HG02571 (cell line): ENCODE data around the gene FUT9.

Source experiments
- ATAC-seq: cut with Tn5 transposase; IDR thresholded peaks from one replicate; pipeline ENCODE4 v1.9.1; 2021; ENCODE audit warnings: mild to moderate bottlenecking, moderate library complexity; ENCODE audit not compliant: unreplicated experiment

The FUT9 gene

DNA sequence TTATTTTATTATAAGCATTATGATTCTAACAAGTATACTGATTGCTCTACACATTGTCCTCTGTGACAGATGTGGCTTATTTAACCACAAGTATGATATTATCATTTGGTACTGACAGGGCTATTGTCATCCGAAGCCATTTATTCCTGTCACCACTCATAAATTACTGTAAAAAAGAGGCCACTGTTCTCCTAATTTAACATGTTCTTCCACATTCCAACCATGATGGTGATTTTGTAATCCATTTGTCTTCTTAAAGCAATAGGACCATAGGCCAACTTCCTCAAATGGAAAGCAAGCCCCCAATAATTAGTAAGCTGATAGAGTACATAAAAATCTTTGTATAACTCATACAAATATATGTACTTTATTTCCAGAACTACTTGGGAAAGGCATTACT, 50.6 kb downstream of the FUT9 start:
- no peak for ATAC-seq

DNA sequence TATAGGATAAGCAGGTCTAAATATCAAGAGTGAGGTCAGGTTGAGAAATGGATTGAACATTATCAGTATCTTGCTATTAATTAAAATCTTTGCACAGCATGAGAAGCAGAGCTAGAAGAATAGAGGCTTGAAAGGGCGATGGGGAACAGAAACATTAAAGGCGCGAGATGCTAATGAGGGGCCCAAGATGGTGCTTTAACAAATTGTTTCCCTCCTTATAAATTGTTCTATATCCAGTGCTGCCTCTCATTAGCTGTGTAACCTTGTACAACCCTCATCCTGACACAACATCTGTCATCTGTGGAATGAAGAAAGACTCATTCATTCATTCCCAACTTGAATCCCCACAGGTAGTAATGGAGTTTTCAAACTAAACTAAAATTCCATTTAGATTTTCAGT, 57.8 kb downstream of the FUT9 start:
- no peak for ATAC-seq

DNA sequence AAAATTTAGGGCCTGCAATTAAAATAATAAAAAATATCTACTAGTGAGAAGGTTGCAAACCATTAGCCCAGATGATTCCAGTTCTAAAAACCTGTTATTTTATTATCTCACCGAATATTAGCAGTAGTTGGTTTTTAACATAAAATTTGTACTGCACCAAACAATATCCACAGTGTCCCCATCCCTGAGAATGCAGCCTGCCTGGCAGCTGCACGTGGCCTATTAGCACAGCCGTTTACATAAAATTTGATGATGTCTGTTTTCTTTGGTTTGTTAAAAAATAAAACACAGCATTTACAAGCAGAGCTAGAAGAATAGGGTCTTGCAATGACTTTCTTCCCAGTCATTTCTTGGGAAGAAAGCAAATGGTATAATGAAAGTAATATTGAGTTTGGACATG, 58.2 kb downstream of the FUT9 start:
- ATAC-seq, result no peak

DNA sequence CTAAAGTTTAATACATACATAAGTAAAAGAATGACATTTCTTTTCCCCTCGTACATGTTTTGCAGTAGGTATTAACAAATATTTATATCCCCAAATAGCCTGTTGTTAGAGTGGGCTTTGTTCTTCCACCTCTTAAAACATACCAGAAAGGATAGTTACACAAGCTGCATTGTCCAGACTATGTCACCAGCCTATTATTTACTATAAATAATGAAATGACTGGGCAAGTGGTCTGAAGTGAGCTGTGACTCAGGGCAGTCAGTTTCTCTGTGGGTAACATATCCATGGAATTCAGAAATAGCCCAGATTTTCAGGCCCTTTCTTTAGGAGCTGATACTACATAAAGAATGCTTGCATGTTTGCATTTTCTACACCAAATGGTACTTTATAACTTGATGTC, 60.1 kb downstream of the FUT9 start:
- ATAC-seq, result no peak

GRCh38 chr6:96086745-96087144, 71.0 kb downstream of the FUT9 start:
- ATAC-seq, result no peak

GRCh38 chr6:96089173-96089572, 73.4 kb downstream of the FUT9 start:
- ATAC-seq, result no peak

DNA sequence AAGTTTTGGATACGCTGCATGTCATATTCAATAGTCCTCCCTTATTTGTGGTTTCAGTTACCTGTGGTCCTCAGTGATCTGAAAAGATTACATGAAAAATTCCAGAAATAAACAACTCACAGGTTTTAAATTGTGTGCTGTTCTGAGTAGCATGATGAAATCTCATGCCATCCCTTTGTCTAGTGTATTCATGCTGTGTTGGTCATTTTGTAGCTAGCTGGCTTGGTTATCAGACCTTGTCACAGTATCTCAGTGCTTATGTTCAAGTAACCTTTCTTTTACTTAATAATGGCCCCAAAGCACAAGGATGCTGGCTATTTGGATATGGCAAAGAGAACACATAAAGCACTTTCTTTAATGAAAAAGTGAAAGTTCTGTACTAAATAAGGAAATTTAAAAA, 78.3 kb downstream of the FUT9 start:
- no peak for ATAC-seq

GRCh38 chr6:96099069-96099468, 83.3 kb downstream of the FUT9 start:
- no peak for ATAC-seq

- ATAC-seq, result no peak
Measured at GRCh38 chr6:96101564-96101963, 85.8 kb downstream of the FUT9 start.

- ATAC-seq, result no peak
Measured at GRCh38 chr6:96104910-96105309, 89.1 kb downstream of the FUT9 start.

DNA sequence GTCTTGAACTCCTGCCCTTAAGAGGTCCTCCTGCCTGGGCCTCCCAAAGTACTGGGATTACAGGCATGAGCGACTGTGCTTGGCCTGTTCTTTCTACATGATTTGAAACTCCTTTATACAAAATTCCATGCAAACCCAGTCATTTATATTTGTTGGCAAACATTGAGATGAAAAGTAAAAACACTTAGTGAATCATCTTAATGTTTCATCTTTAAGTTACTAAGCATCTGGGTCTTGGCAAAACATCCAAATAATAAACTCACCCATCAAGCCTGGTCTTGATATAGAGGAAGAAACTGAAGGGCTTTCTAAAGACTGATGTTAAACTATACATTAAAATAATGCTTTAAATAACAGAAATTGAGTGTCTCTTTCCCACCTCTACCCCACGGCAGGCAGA, 95.1 kb downstream of the FUT9 start:
- ATAC-seq, result no peak

GRCh38 chr6:96116674-96117073, 100.9 kb downstream of the FUT9 start:
- ATAC-seq, result no peak

DNA sequence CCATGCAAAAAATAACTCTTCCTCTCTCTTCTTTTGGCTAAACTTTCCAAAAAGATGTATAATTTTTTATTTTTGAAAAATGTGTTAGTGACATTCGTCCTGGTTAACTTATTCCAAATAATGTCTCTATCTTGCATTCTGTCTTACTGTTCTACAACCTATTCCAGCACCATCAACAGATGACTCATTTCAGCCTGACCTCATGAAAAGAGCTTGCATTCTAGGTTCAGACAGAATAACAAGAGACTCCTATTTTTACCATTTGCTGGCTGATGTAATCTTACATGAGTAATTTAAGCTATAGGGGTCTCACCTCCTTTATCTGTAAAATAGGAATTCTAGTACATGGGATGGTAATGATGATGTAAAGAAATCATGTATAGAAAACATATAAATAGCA, 109.0 kb downstream of the FUT9 start:
- ATAC-seq, result no peak

- no peak for ATAC-seq
Measured at GRCh38 chr6:96138406-96138805, 122.6 kb downstream of the FUT9 start.

DNA sequence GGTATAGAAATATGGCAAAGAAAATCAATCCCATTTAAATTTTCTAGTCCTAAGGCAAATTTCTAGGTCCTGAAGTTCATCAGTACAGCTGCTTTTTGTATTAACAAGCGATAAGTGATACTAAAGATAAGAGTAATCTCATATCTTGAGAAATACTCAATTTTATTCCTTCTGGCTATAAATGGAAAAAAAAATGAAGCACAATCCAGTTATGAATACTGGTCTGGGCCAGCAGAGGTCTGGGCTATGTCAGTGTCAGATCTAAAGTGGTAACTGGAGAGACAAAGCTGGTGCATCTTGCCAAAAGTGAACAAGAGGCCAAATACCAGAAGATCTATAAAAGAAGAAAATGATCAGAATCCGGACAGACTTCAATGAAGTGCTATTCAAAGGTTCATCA, 126.4 kb downstream of the FUT9 start:
- no peak for ATAC-seq

DNA sequence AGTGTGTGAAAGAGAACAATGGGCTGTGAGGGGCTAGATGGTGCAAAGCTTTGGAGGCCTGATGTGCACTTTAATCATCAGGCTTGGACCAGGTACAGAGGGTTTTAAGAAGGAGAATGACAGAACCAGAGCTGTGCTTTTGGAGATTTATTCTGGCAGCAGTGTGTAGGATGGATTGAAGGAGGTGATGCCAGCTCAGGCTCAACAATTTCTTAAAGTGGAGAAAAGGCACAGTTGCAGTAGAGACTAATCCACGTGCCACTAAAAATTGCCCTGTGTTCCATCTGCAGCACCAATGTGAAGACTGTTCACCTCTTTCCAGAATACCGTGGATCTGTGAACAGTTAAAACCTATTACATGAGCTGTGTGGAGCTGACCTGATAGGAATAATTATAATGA, 134.7 kb downstream of the FUT9 start:
- no peak for ATAC-seq

DNA sequence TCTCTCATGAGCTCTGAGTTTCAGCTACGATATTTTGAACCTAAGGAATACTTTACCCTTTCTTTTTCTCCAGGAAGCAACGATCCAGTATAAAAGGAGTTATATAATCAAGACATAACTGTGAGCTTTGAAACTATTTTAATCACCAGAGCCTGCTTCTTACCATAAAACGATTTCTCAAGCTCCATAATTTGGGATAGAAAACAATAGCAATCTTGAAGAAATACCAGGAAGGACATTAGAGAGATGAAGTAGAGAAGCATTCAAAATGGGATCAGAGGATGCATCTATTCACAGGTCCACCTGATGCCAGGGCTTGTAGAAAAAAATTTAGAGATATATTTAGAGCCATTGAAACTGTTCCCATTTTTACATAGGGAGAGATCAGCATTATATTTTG, 135.9 kb downstream of the FUT9 start:
- no peak for ATAC-seq

DNA sequence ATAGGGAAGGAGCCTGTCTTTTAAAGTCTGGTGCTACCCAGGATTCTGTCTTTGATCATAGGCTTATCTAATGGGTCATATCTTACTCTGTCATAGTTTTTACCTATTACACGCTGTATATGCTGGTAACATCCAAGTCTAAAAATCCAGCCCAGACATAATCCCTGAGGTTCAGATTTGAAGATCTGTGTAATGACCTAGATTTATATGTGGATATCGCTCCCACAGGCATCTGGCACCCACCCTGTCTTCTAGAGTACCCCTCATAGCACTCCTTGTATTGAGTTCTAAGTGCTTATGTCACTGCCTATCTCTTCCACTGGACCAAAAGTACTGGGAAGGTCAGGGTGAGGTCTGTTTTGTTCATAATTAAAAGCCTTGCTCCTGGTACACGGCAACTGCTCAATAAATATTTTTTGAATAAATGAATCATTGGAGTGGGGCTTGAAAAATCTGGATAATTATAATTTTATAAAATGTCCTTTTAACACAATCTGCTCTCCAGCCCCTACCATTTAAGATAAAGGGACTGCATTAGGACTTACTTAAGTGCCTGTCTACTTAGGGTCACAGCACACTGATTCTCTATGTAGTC, 136.4 kb downstream of the FUT9 start:
- no peak for ATAC-seq

DNA sequence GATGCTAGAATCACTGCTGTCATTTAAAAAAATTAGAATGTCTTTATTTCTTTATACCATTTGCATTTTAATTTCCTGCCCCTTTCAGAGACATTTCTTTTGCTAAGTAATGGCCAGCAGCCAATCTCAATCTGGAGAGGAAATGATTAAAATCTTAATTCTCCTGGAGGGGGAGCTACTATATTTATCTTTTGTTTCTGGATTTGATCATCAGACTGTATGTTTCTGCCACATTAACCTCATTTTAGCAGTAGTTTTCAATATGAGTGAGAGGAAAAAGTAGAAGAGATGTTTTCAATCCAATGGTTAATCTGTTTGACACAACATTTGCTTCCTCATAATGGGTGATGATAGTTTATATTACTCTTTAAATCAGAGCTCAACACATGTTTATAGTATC, 138.0 kb downstream of the FUT9 start:
- ATAC-seq, result no peak

- ATAC-seq, result no peak
Measured at GRCh38 chr6:96156425-96156824, 140.7 kb downstream of the FUT9 start.

DNA sequence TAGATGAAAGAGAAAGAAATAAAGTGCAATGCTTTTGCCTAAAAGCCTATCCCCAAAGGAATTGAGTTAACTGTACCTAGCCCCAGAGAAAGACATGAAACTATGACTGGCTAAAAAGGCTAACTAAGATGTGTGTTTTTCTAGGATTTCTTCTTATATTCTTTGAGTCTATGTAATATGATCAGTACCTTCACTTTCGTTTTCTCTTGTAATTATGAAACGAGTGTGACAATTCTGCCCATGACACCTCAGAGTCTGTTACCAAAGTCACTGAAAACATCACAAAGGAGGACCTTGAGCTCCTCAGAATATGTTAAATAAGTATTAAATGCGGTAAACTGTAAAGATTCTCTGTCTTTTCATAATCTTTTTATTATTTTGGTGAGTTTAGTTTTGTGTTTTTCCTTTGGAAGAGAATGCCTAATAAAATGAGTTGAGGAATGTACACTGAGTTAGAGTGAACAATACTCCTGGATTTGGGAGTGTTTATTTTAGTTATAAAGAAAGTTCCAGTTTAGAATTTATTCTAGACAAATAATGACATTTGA, 141.3 kb downstream of the FUT9 start:
- peak; percentile 89 for ATAC-seq

- no peak for ATAC-seq
Measured at GRCh38 chr6:96162711-96163120, 146.9 kb downstream of the FUT9 start.

GRCh38 chr6:96164802-96165201, 149.0 kb downstream of the FUT9 start:
- ATAC-seq, result no peak
